Keratinocyte (primary cell): ENCODE data around the gene OSBPL1A. TPM values are rescaled to one million over a fixed set of nuclear protein-coding genes. Genes with fewer than 3 reads are reported as not detected.

Experiments
- DNase-seq: peaks from one replicate; pipeline ENCODE4 v3.0.0-alpha.2; 2011; ENCODE audit warnings: low read depth, missing footprints, low spot score
- FAIRE-seq: peaks from 2 replicates; lab custom pipeline; 2011; peaks lifted over from hg19 to GRCh38; lab: Jason Lieb, UNC
- H2AFZ ChIP-seq: 2 replicates; pipeline ENCODE4 v1.6.0; 2012; ENCODE audit warnings: low read length, control low read depth, inconsistent platforms; ENCODE audit not compliant: control insufficient read depth
- H3K27ac ChIP-seq: 2 replicates; pipeline ENCODE4 v1.5.1; 2011; ENCODE audit warnings: low read length; ENCODE audit not compliant: control insufficient read depth, insufficient read depth
- H3K27me3 ChIP-seq: 3 replicates; pipeline ENCODE4 v1.6.0; 2011; ENCODE audit warnings: low read length; ENCODE audit not compliant: control insufficient read depth, insufficient read depth; ENCODE audit errors: extremely low read depth
- H3K36me3 ChIP-seq, 2 experiments: 2 replicates in 1 of 2; 3 replicates in 1 of 2; pipeline ENCODE4 v1.5.1; 2011; ENCODE audit warnings: low read length in 2 of 2, mild to moderate bottlenecking in 1 of 2; ENCODE audit not compliant: control insufficient read depth in 2 of 2, insufficient read depth in 2 of 2; ENCODE audit errors: extremely low read depth in 1 of 2
- H3K4me1 ChIP-seq: 3 replicates; pipeline ENCODE4 v1.5.1; 2011; ENCODE audit warnings: low read length; ENCODE audit not compliant: control insufficient read depth, insufficient read depth; ENCODE audit errors: extremely low read depth
- H3K4me2 ChIP-seq: 3 replicates; pipeline ENCODE4 v1.6.0; 2011; ENCODE audit warnings: low read depth, low read length; ENCODE audit not compliant: control insufficient read depth, insufficient read depth; ENCODE audit errors: extremely low read depth
- H3K4me3 ChIP-seq, 3 experiments: fragments of 200-600 bp in 1 of 3; sonication (generic) in 1 of 3; 2 replicates in 2 of 3; 3 replicates in 1 of 3; pipeline ENCODE4 v1.5.1; 2011 to 2016; ENCODE audit warnings: low read length in 3 of 3, mild to moderate bottlenecking in 3 of 3, control low read depth in 2 of 3, inconsistent platforms in 1 of 3, low read depth in 1 of 3, mixed read lengths in 1 of 3, mixed run types in 1 of 3, moderate library complexity in 1 of 3; ENCODE audit not compliant: control insufficient read depth in 2 of 3, insufficient read depth in 2 of 3; ENCODE audit errors: extremely low read depth in 1 of 3
- H3K79me2 ChIP-seq: 2 replicates; pipeline ENCODE4 v1.6.0; 2012; ENCODE audit warnings: low read length; ENCODE audit not compliant: control insufficient read depth, insufficient read depth
- H3K9ac ChIP-seq: 3 replicates; pipeline ENCODE4 v1.6.0; 2011; ENCODE audit warnings: low read length; ENCODE audit not compliant: control insufficient read depth, insufficient read depth; ENCODE audit errors: extremely low read depth
- H3K9me1 ChIP-seq: 3 replicates; pipeline ENCODE4 v1.6.0; 2011; ENCODE audit warnings: low read length; ENCODE audit not compliant: control insufficient read depth, insufficient read depth; ENCODE audit errors: extremely low read depth
- H3K9me3 ChIP-seq: 2 replicates; pipeline ENCODE4 v1.5.1; 2012; ENCODE audit warnings: low read depth, low read length; ENCODE audit not compliant: control insufficient read depth
- H4K20me1 ChIP-seq: 3 replicates; pipeline ENCODE4 v1.6.0; 2011; ENCODE audit warnings: low read length; ENCODE audit not compliant: control insufficient read depth, insufficient read depth; ENCODE audit errors: extremely low read depth
- EZH2 ChIP-seq: IDR thresholded peaks from one replicate; pipeline ENCODE4 v1.6.1; 2012; ENCODE audit warnings: inconsistent platforms, mild to moderate bottlenecking, low read length, moderate library complexity
- dilution Hi-C: fragments of 300-500 bp; cut with MboI; formaldehyde crosslinking; loops from one replicate; pipeline ENCODE4 v1.7.0; 2020; ENCODE audit warnings: low sequenced_read_pairs; ENCODE audit not compliant: extremely low pct_ligation_motif_present
- polyA plus RNA-seq, 5 experiments: library from polyadenylated mRNA; depleted of rRNA in 3 of 5; stranded (reverse) in 3 of 5; stranded (forward) in 1 of 5; unstranded in 1 of 5; fragments of >200 nt; gene quantifications; 1 replicate in 1 of 5; 2 replicates in 3 of 5; 3 replicates in 1 of 5; pipeline versions ENCODE4 v1.2.1 to v1.2.3, GENCODE V29; 2011 to 2012; ENCODE audit warnings: missing spikeins in 2 of 5, low read depth in 1 of 5, low replicate concordance in 1 of 5
- TF ChIP-seq, protein P1 (sequence below), 3 experiments: IDR thresholded peaks in 1 of 3; conservative IDR thresholded peaks in 1 of 3; optimal IDR thresholded peaks in 1 of 3; 2 replicates in 2 of 3; 3 replicates in 1 of 3; pipeline versions ENCODE3 to v1.5.1; 2011; ENCODE audit warnings: low read length in 3 of 3, mild to moderate bottlenecking in 3 of 3, moderate library complexity in 2 of 3, control low read depth in 1 of 3, inconsistent platforms in 1 of 3; ENCODE audit not compliant: insufficient read depth in 2 of 3; ENCODE audit errors: extremely low read depth in 1 of 3

Gene OSBPL1A
- polyA plus RNA-seq, 1 donor (not counting 4 experiments of a cell fraction or from before 2014, with no cell fraction given) = 17.7 TPM

DNA sequence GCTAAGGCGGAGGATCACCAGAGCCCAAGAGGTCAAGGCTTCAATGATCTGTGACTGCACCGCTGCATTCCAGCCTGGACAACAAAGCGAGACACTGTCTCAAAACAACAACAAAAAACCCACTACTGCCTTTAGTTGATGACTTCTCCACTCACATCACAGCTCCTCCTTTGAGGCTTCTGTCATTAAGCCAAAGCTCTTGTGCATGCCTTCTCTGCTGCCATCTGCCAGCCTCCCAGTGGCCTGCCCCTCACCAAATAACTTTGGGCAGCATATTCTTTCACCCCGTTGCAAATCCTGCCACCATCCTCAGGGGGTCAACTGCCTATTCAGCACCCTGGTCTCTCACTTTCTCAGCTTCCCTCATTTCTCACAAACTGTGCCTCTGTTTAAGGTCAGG, 27.5 kb downstream of the OSBPL1A start:
- Histone ChIP-seq H3K9me3 (no peaks in the 10 kb centered on the region), H3K79me2 (no peaks in the 10 kb centered on the region), H4K20me1 (no peaks in the 10 kb centered on the region), H3K9ac (no peak overlapping the region), H3K4me2 (no peak overlapping the region), H3K4me3 (no peak overlapping the region), H3K27me3 (no peaks in the 10 kb centered on the region), H3K4me1 (peaks cover 5% of the 10 kb centered on the region), H3K27ac (no peak overlapping the region), H2AFZ (no peak overlapping the region), H3K9me1 (no peaks in the 10 kb centered on the region), H3K36me3 (peaks cover 0 to 3% of the 10 kb centered on the region in 2 experiments)
- dilution Hi-C loops = no loop called here
- FAIRE-seq (no peak), DNase-seq (no peak)
- TF ChIP-seq EZH2 = no peak
- TF ChIP-seq, protein P1, sequence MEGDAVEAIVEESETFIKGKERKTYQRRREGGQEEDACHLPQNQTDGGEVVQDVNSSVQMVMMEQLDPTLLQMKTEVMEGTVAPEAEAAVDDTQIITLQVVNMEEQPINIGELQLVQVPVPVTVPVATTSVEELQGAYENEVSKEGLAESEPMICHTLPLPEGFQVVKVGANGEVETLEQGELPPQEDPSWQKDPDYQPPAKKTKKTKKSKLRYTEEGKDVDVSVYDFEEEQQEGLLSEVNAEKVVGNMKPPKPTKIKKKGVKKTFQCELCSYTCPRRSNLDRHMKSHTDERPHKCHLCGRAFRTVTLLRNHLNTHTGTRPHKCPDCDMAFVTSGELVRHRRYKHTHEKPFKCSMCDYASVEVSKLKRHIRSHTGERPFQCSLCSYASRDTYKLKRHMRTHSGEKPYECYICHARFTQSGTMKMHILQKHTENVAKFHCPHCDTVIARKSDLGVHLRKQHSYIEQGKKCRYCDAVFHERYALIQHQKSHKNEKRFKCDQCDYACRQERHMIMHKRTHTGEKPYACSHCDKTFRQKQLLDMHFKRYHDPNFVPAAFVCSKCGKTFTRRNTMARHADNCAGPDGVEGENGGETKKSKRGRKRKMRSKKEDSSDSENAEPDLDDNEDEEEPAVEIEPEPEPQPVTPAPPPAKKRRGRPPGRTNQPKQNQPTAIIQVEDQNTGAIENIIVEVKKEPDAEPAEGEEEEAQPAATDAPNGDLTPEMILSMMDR (optimal IDR thresholded peaks at IDR 0.05 in 1 of 3, IDR thresholded peaks at IDR 0.05 in 1 of 3, conservative IDR thresholded peaks at IDR 0.05 in 1 of 3; ENCODE audit: extremely low read depth in 1 of 3, insufficient read depth in 2 of 3, low read length in 3 of 3) = no peak

DNA sequence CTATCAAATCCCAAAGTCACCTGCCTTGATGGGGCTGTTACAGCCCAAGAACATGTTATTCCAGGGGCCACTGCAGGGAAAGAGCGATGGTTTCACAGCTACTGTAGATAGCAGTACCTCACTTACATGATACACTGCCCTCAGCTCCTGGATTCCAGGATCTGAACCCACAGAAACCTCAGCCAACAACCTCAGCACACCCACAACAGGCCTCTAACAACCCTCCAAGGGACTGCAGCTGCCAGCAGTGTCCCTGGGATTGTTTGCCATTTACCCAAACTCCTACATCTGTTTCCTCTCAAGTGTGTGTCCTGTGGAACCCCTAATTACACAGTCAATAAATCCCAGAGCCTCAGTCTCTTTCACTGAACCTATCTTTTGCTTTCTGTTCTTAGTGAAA, 28.2 kb downstream of the OSBPL1A start:
- H4K20me1 ChIP-seq = no peaks in the 10 kb centered on the region
- peaks cover 5% of the 10 kb centered on the region for H3K4me1 ChIP-seq
- no peak for DNase-seq
- H3K79me2 ChIP-seq = no peaks in the 10 kb centered on the region
- H3K9ac ChIP-seq = no peak overlapping the region
- H3K27ac ChIP-seq = no peak overlapping the region
- dilution Hi-C loops = no loop called here
- no peak for TF ChIP-seq EZH2
- TF ChIP-seq, protein P1 (optimal IDR thresholded peaks at IDR 0.05 in 1 of 3, IDR thresholded peaks at IDR 0.05 in 1 of 3, conservative IDR thresholded peaks at IDR 0.05 in 1 of 3; ENCODE audit: extremely low read depth in 1 of 3, insufficient read depth in 2 of 3, low read length in 3 of 3) = no peak
- H3K27me3 ChIP-seq = no peaks in the 10 kb centered on the region
- H3K4me3 ChIP-seq = no peak overlapping the region
- FAIRE-seq = no peak
- no peaks in the 10 kb centered on the region for H3K9me1 ChIP-seq
- no peak overlapping the region for H2AFZ ChIP-seq
- H3K9me3 ChIP-seq = no peaks in the 10 kb centered on the region
- no peaks in the 10 kb centered on the region for H3K36me3 ChIP-seq
- no peak overlapping the region for H3K4me2 ChIP-seq
